Endothelial cell of umbilical vein (primary cell): ENCODE measurements around the gene SYNM. TPM values are rescaled to one million over a fixed set of nuclear protein-coding genes. Genes with fewer than 3 reads are reported as not detected.

ENCODE experiments used
- BruUV-seq: library from RNA; stranded (reverse); fragments of 400-500 nt; replicated peaks from 2 replicates; lab custom pipeline; 2021; lab: Mats Ljungman, UMichigan
- CTCF ChIA-PET: fragments of 300-600, 350-600 bp; sonication (Branson Sonifier 250); formaldehyde crosslinking; loops from one replicate; lab custom pipeline; 2021; ENCODE audit warnings: antibody characterized with exemption, inconsistent platforms; lab: Charles Lee
- POLR2A ChIA-PET: fragments of 300-600, 350-600 bp; sonication (Branson Sonifier 250); formaldehyde crosslinking; loops from one replicate; lab custom pipeline; 2021; ENCODE audit warnings: antibody characterized with exemption, inconsistent platforms; lab: Charles Lee
- DNase-seq: peaks from one replicate; pipeline ENCODE4 v3.0.0-alpha.2; 2011; ENCODE audit warnings: low read depth, low spot score
- FAIRE-seq: peaks from 2 replicates; lab custom pipeline; 2011; peaks lifted over from hg19 to GRCh38; lab: Jason Lieb, UNC
- H2AFZ ChIP-seq: 2 replicates; pipeline ENCODE4 v1.6.0; 2012; ENCODE audit warnings: low read depth, low read length, control low read depth, inconsistent platforms
- H3K27ac ChIP-seq: 2 replicates; pipeline ENCODE4 v1.5.1; 2011; ENCODE audit warnings: low read depth, mild to moderate bottlenecking, control low read depth, low read length, moderate library complexity; ENCODE audit not compliant: insufficient read depth
- H3K27me3 ChIP-seq, 2 experiments: 2 replicates each; pipeline versions ENCODE4 v1.6.0 to v1.6.1; 2011; ENCODE audit warnings: low read length in 2 of 2, mixed read lengths in 1 of 2; ENCODE audit not compliant: control insufficient read depth in 2 of 2, insufficient read depth in 2 of 2
- H3K36me3 ChIP-seq, 2 experiments: 2 replicates in 1 of 2; 3 replicates in 1 of 2; pipeline ENCODE4 v1.5.1; 2011; ENCODE audit warnings: low read length in 2 of 2, mild to moderate bottlenecking in 1 of 2, moderate library complexity in 1 of 2; ENCODE audit not compliant: control insufficient read depth in 2 of 2, insufficient read depth in 2 of 2; ENCODE audit errors: extremely low read depth in 1 of 2
- H3K4me1 ChIP-seq: 3 replicates; pipeline ENCODE4 v1.5.1; 2011; ENCODE audit warnings: mild to moderate bottlenecking, low read length; ENCODE audit not compliant: control insufficient read depth, insufficient read depth; ENCODE audit errors: extremely low read depth
- H3K4me2 ChIP-seq: 2 replicates; pipeline ENCODE4 v1.6.1; 2011; ENCODE audit warnings: low read length, control low read depth, mixed read lengths; ENCODE audit not compliant: insufficient read depth
- H3K4me3 ChIP-seq, 3 experiments: fragments of 200-600 bp in 1 of 3; sonication (generic), shearing (Covaris generic) in 1 of 3; replicated peaks in 1 of 3; 2 replicates each; pipeline ENCODE4 v1.5.1; 2011 to 2016; ENCODE audit warnings: control low read depth in 3 of 3, low read length in 3 of 3, mild to moderate bottlenecking in 2 of 3, inconsistent platforms in 1 of 3, low read depth in 1 of 3, moderate library complexity in 1 of 3; ENCODE audit not compliant: insufficient read depth in 1 of 3
- H3K79me2 ChIP-seq: 2 replicates; pipeline ENCODE4 v1.6.0; 2012; ENCODE audit warnings: low read length, inconsistent platforms; ENCODE audit not compliant: control insufficient read depth, insufficient read depth
- H3K9ac ChIP-seq: replicated peaks from 2 replicates; pipeline ENCODE3; 2011; ENCODE audit warnings: low read length, control low read depth; ENCODE audit not compliant: insufficient read depth; ENCODE audit errors: extremely low read depth
- H3K9me1 ChIP-seq: replicated peaks from 3 replicates; pipeline ENCODE4 v1.6.0; 2011; ENCODE audit warnings: mild to moderate bottlenecking, low read length; ENCODE audit not compliant: control insufficient read depth, insufficient read depth; ENCODE audit errors: extremely low read depth
- H3K9me3 ChIP-seq: replicated peaks from 2 replicates; pipeline ENCODE4 v1.5.1; 2012; ENCODE audit warnings: low read length, inconsistent platforms; ENCODE audit not compliant: control insufficient read depth, insufficient read depth
- H4K20me1 ChIP-seq: replicated peaks from 2 replicates; pipeline ENCODE3; 2011; ENCODE audit warnings: mild to moderate bottlenecking, low read length; ENCODE audit not compliant: control insufficient read depth, insufficient read depth; ENCODE audit errors: extremely low read depth
- FOS ChIP-seq: IDR thresholded peaks from 2 replicates; pipeline ENCODE4 v1.6.1; 2011; ENCODE audit warnings: mild to moderate bottlenecking, low read length, moderate library complexity, borderline replicate concordance; ENCODE audit not compliant: insufficient read depth
- GATA2 ChIP-seq: IDR thresholded peaks from 2 replicates; pipeline ENCODE4 v1.7.0; 2011; ENCODE audit warnings: low read depth, mild to moderate bottlenecking, moderate library complexity, mixed read lengths, low read length; ENCODE audit not compliant: insufficient read length, insufficient read depth
- JUN ChIP-seq: IDR thresholded peaks from 2 replicates; pipeline ENCODE4 v1.6.1; 2011; ENCODE audit warnings: borderline replicate concordance, low read depth; ENCODE audit not compliant: insufficient read length, insufficient read depth
- POLR2AphosphoS5 ChIP-seq: IDR thresholded peaks from 2 replicates; pipeline ENCODE4 v1.6.1; 2012; ENCODE audit warnings: low read depth, mild to moderate bottlenecking, control low read depth, low read length, moderate library complexity; ENCODE audit not compliant: insufficient read depth
- dilution Hi-C: fragments of 300-500 bp; cut with MboI; formaldehyde crosslinking; loops from one replicate; pipeline ENCODE4 v1.15.0; 2019; ENCODE audit warnings: low sequenced_read_pairs; ENCODE audit not compliant: extremely low pct_ligation_motif_present
- intact Hi-C: fragments of 100-400 bp; cut with micrococcal nuclease; formaldehyde crosslinking; loops from one replicate; pipeline ENCODE4 v1.10.0; 2022
- polyA plus RNA-seq, 4 experiments: library from polyadenylated mRNA; depleted of rRNA in 3 of 4; stranded (reverse) in 3 of 4; unstranded in 1 of 4; fragments of >200 nt; gene quantifications; 2 replicates each; pipeline versions ENCODE4 v1.2.1 to v1.2.3, GENCODE V29; 2011 to 2012; ENCODE audit warnings: missing spikeins in 1 of 4
- total RNA-seq: library from RNA; stranded (reverse); gene quantifications from 2 replicates; pipeline ENCODE4 v1.2.3, GENCODE V29; 2021
- TF ChIP-seq, protein P1 (sequence below), 2 donors: IDR thresholded peaks; 1 replicate in 1 of 2; 2 replicates in 1 of 2; pipeline ENCODE4 v1.5.1; 2011; ENCODE audit warnings: low read length in 2 of 2, mild to moderate bottlenecking in 2 of 2, moderate library complexity in 2 of 2, control low read depth in 1 of 2, inconsistent platforms in 1 of 2, low read depth in 1 of 2; ENCODE audit not compliant: insufficient read depth in 1 of 2; ENCODE audit errors: extremely low read depth in 1 of 2

Gene SYNM
- total and polyA plus RNA-seq, 2 donors (not counting 3 experiments of a cell fraction or from before 2014, with no cell fraction given) = 3.7 to 10.2 TPM

DNA sequence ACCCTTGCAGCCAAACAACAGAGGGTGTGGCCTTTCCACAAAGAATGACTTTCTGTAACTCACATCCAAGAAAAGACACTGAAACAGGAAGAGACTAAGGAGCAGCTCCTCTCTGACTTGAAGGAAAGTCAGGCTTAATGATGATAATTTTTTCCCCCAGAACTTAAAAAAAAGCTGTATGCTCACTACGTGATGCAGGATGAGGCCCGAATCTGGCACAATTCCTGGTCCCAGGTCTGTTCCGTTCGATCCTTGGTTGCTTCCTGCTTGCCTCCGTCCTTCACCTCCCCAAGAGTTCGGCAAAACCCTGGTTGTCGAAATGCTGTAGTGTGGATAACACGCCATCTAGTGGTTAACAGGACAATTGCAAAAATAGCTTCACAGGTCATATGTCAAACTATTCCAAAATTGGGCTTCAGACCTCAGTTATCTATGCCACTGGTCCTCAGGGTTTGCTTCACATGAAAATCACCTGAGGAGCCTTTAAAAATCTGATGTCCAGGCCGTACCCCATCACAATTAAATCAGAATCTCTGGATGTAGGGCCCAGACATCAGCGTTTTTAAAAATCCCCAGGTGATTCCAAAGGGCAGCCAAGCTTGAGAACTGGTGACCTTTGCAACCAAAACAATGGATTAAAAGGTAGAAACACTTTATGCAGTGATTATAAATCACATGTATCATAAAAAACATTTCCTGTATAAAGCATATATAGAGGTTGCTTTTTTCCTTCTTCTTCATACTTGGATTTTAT, 28.1 kb upstream of the SYNM start:
- Histone ChIP-seq H3K27me3 (peaks cover 0 to 2% of the 10 kb centered on the region in 2 experiments), H4K20me1 (no peaks in the 10 kb centered on the region), H3K9me1 (no peaks in the 10 kb centered on the region), H3K4me1 (peaks cover 2% of the 10 kb centered on the region), H3K9me3 (no peaks in the 10 kb centered on the region), H3K36me3 (no peaks in the 10 kb centered on the region), H3K4me2 (peak overlapping the region; percentile 87), H3K9ac (peak overlapping the region; percentile 33), H3K4me3 (peak overlapping the region; percentile 6 to 50 (median 8)), H3K79me2 (no peaks in the 10 kb centered on the region), H3K27ac (no peak overlapping the region), H2AFZ (peak overlapping the region; percentile 84)
- intact Hi-C loops (loop anchor here (1.0 to 2.0 kb wide), 8 partner anchors 17 to 648 kb away; partner anchors contain the start of gene IGF1R), dilution Hi-C loops (no loop called here)
- peak; percentile 73 for DNase-seq
- BruUV-seq = no TSS peak
- TF ChIP-seq FOS (no peak), POLR2AphosphoS5 (no peak), GATA2 (no peak), JUN (no peak)
- TF ChIP-seq, protein P1, sequence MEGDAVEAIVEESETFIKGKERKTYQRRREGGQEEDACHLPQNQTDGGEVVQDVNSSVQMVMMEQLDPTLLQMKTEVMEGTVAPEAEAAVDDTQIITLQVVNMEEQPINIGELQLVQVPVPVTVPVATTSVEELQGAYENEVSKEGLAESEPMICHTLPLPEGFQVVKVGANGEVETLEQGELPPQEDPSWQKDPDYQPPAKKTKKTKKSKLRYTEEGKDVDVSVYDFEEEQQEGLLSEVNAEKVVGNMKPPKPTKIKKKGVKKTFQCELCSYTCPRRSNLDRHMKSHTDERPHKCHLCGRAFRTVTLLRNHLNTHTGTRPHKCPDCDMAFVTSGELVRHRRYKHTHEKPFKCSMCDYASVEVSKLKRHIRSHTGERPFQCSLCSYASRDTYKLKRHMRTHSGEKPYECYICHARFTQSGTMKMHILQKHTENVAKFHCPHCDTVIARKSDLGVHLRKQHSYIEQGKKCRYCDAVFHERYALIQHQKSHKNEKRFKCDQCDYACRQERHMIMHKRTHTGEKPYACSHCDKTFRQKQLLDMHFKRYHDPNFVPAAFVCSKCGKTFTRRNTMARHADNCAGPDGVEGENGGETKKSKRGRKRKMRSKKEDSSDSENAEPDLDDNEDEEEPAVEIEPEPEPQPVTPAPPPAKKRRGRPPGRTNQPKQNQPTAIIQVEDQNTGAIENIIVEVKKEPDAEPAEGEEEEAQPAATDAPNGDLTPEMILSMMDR (IDR thresholded peaks at IDR 0.05; ENCODE audit: extremely low read depth in 1 of 2, insufficient read depth in 1 of 2, low read depth in 1 of 2, low read length in 2 of 2) = peak; percentile 71 to 83
- POLR2A ChIA-PET = no interaction called here
- CTCF ChIA-PET = interaction anchor here (0.6 to 7.9 kb wide), 79 partner anchors 8 to 765 kb away, joined by 3 to 170 read pairs (median 4); partner anchors contain the start of genes IGF1R, SYNM and TTC23
- FAIRE-seq = peak; percentile 85
